ENCODE measurements around the gene MCTP1. TPM values are rescaled to one million over a fixed set of nuclear protein-coding genes. Genes with fewer than 3 reads are reported as not detected.

MCTP1 gene
- total and polyA plus RNA-seq, 3 experiments from 2014 or later: 0.51 to 0.92 (median 0.55) TPM

DNA sequence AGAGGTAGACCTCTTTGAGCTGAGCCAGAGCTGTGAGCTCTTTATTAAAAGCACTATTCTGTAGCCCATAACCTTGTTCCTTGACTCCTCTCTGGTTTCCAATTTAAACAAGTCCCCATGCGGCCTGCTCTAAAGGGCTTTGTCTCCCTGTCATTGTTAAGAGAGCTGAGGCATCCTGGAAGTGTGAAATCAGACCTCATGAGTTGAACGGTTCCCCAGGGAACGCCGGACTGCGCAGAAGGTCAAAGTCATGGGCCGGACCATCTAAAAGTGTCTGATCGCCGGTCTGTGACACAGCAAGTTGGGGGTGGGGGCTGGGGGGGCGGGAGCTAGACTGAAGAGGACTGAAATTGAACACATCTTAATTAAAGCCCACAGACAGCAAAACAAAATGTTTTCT is 400.6 kb downstream of the MCTP1 start:
- H3K27ac Mint-ChIP-seq: peak overlapping the region in 1 of 8 donors; percentile 56
- no peaks in the 10 kb centered on the region for H3K9me3 Mint-ChIP-seq
- CTCF ChIA-PET: no interaction called here

DNA sequence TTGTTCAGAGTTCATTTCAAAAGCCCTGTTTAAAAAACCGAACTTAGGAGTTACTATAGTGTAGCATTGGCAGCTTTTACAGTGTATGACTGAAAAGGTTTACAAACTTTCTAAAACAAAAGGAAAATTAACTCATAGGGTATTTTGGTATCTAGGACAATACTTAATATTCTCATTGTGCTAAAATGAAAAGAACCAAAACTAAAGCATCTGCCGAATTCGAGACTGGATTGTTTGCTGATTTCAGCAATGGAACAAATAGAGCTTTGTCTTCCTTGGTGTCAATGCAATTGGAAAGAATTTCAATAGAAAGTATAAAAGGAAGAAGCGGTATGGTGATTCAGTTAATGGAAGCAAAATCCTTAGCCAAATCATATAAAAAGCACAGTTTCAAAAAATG is 412.4 kb downstream of the MCTP1 start:
- ChIA-PET CTCF (no interaction called here), POLR2A (no interaction called here)
- DNase-seq: no peak
- Histone ChIP-seq H3K9me3 (ENCODE audit: low read length) (no peaks in the 10 kb centered on the region), H3K27ac (ENCODE audit: low read depth, low read length) (no peak overlapping the region), H3K4me3 (ENCODE audit: low read length) (no peak overlapping the region), H3K27me3 (ENCODE audit: insufficient read depth, low read length, poor library complexity, severe bottlenecking) (no peaks in the 10 kb centered on the region), H3K4me1 (ENCODE audit: insufficient read depth, low read length) (no peaks in the 10 kb centered on the region), H3K36me3 (ENCODE audit: insufficient read depth, low read length) (no peaks in the 10 kb centered on the region)
- Mint-ChIP-seq H3K4me3 (no peak overlapping the region), H3K4me1 (no peaks in the 10 kb centered on the region), H3K27ac (no peak overlapping the region), H3K9me3 (no peaks in the 10 kb centered on the region), H3K36me3 (no peaks in the 10 kb centered on the region), H3K27me3 (peaks cover 5 to 10% of the 10 kb centered on the region in 2 donors)

More for the DNA sequence above, 400.6 kb downstream of the MCTP1 start:
- peaks cover 0 to 2% of the 10 kb centered on the region in 2 donors for H3K27me3 Mint-ChIP-seq
- DNase-seq: no peak
- no peak overlapping the region for H3K4me3 ChIP-seq (ENCODE audit: low read length)
- no peaks in the 10 kb centered on the region for H3K4me1 ChIP-seq (ENCODE audit: insufficient read depth, low read length)
- POLR2A ChIA-PET: no interaction called here
- H3K9me3 ChIP-seq (ENCODE audit: low read length): no peaks in the 10 kb centered on the region
- no peak overlapping the region for H3K4me3 Mint-ChIP-seq
- H3K27ac ChIP-seq (ENCODE audit: low read depth, low read length): no peak overlapping the region
- no peaks in the 10 kb centered on the region for H3K27me3 ChIP-seq (ENCODE audit: insufficient read depth, low read length, poor library complexity, severe bottlenecking)
- H3K36me3 ChIP-seq (ENCODE audit: insufficient read depth, low read length): no peaks in the 10 kb centered on the region
- H3K36me3 Mint-ChIP-seq: no peaks in the 10 kb centered on the region
- H3K4me1 Mint-ChIP-seq: no peaks in the 10 kb centered on the region

DNA sequence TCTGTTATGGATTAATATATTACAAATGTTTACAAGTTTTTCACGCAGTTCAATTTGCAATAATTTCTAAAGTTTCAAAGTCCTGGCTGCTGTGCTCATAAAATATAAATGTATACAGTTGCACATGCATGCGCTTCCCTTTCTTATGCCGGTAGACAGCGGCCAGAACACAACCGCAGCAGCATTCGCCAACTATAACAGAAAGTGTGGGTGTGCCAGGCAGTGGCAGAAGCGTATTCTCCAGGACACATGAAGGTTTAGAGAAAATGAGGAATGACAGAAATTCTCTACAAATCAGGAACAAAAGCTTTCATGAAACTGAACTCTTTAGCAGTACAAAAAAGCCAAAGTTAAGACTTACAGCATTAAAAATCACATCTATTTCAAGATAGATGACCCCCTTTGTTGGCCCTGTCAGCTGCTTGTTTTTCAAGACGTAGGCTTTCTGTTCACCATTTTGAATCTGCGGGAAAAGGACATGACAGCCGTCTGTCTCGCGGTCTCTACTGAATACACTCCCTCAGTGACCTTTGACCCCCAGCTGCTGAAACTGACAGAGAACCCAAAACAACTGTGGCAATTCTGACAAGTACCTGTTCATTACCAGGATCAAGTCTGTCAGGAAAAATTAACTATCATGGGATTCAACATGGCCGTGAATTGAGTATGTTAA is 414.2 kb downstream of the MCTP1 start:
- H3K4me3 ChIP-seq (ENCODE audit: low read length): no peak overlapping the region
- DNase-seq: no peak
- H3K4me1 ChIP-seq (ENCODE audit: insufficient read depth, low read length): no peaks in the 10 kb centered on the region
- Mint-ChIP-seq H3K4me1 (no peaks in the 10 kb centered on the region), H3K9me3 (no peaks in the 10 kb centered on the region), H3K27me3 (peaks cover 5 to 10% of the 10 kb centered on the region in 2 donors), H3K36me3 (no peaks in the 10 kb centered on the region), H3K27ac (no peak overlapping the region), H3K4me3 (no peak overlapping the region)
- no peak overlapping the region for H3K27ac ChIP-seq (ENCODE audit: low read depth, low read length)
- H3K9me3 ChIP-seq (ENCODE audit: low read length): no peaks in the 10 kb centered on the region
- no peaks in the 10 kb centered on the region for H3K36me3 ChIP-seq (ENCODE audit: insufficient read depth, low read length)
- H3K27me3 ChIP-seq (ENCODE audit: insufficient read depth, low read length, poor library complexity, severe bottlenecking): no peaks in the 10 kb centered on the region
- ChIA-PET CTCF (no interaction called here), POLR2A (no interaction called here)

DNA sequence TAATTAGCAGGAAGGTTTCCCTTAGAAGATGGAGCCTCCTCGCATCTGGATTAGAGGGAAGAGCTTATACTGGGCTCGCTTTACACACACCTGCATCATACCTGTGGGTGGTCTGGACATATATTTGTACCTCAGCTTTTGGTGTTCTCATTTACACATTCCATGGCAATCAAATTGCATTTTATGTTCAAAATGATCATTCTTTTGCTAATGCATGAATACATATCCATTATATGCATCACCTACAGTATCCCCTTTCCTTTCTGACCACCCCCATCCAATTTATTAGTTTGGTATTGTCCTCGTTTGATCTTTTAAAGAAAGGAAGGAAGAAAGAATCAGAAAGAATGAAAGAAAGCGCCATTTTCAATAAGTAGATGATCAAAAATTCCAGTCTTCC is 415.0 kb downstream of the MCTP1 start:
- H3K27ac ChIP-seq (ENCODE audit: low read depth, low read length): no peak overlapping the region
- H3K27me3 ChIP-seq (ENCODE audit: insufficient read depth, low read length, poor library complexity, severe bottlenecking): no peaks in the 10 kb centered on the region
- CTCF ChIA-PET: no interaction called here
- no peak overlapping the region for H3K4me3 ChIP-seq (ENCODE audit: low read length)
- no peaks in the 10 kb centered on the region for H3K4me1 ChIP-seq (ENCODE audit: insufficient read depth, low read length)
- no peak for DNase-seq
- Mint-ChIP-seq H3K36me3 (no peaks in the 10 kb centered on the region), H3K9me3 (no peaks in the 10 kb centered on the region), H3K4me3 (no peak overlapping the region), H3K27ac (no peak overlapping the region), H3K4me1 (no peaks in the 10 kb centered on the region), H3K27me3 (peaks cover 0 to 10% of the 10 kb centered on the region in 2 donors)
- POLR2A ChIA-PET: no interaction called here
- H3K36me3 ChIP-seq (ENCODE audit: insufficient read depth, low read length): no peaks in the 10 kb centered on the region
- no peaks in the 10 kb centered on the region for H3K9me3 ChIP-seq (ENCODE audit: low read length)

DNA sequence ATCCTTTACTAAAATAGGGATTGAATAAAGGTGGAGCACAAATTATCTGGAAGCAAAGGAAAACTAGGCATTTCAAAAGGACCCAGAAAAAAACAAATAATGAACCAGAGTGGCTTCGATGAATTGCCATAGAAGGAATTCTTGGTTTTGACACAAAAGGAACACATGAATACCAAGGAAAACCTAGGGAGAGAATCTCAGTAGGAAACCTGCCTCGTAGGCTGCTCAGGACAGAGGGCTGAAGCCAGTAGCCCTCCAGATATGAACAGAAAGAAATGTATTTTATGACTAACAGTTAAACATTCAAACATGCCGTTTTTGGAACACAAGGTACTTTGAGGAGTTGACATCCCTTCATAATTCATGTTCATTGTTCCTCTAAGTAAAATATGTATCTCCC is 420.9 kb downstream of the MCTP1 start:
- no peaks in the 10 kb centered on the region for H3K4me1 ChIP-seq (ENCODE audit: insufficient read depth, low read length)
- no peak overlapping the region for H3K4me3 Mint-ChIP-seq
- no peaks in the 10 kb centered on the region for H3K9me3 Mint-ChIP-seq
- no peaks in the 10 kb centered on the region for H3K27me3 ChIP-seq (ENCODE audit: insufficient read depth, low read length, poor library complexity, severe bottlenecking)
- H3K27ac Mint-ChIP-seq: no peak overlapping the region
- no peaks in the 10 kb centered on the region for H3K36me3 Mint-ChIP-seq
- no peak overlapping the region for H3K4me3 ChIP-seq (ENCODE audit: low read length)
- no peak for DNase-seq
- no peaks in the 10 kb centered on the region for H3K36me3 ChIP-seq (ENCODE audit: insufficient read depth, low read length)
- peaks cover 3 to 14% of the 10 kb centered on the region in 2 donors for H3K27me3 Mint-ChIP-seq
- H3K4me1 Mint-ChIP-seq: no peaks in the 10 kb centered on the region
- CTCF ChIA-PET: no interaction called here
- POLR2A ChIA-PET: no interaction called here
- H3K9me3 ChIP-seq (ENCODE audit: low read length): no peaks in the 10 kb centered on the region
- H3K27ac ChIP-seq (ENCODE audit: low read depth, low read length): no peak overlapping the region

DNA sequence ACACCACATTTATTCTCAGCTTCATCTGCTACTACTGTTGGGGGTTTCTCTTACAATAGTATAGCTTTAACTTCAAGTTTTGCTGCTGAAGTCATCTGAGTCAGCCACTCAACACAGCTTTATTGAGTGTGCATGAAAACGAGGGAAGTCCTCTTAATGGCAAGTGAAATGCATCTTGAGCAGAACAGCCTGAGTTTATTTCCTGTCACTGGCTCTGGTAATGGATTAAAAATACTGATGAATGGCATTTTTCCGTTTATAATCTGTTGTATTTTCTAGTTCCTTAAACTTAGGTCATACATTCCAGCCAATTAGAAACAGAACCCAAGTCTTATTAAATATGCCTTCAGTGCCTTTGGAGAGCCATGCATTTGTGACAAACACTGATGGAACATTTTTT is 427.8 kb downstream of the MCTP1 start:
- Histone ChIP-seq H3K4me1 (ENCODE audit: insufficient read depth, low read length) (no peaks in the 10 kb centered on the region), H3K27ac (ENCODE audit: low read depth, low read length) (no peak overlapping the region), H3K27me3 (ENCODE audit: insufficient read depth, low read length, poor library complexity, severe bottlenecking) (no peaks in the 10 kb centered on the region), H3K4me3 (ENCODE audit: low read length) (no peak overlapping the region), H3K9me3 (ENCODE audit: low read length) (no peaks in the 10 kb centered on the region), H3K36me3 (ENCODE audit: insufficient read depth, low read length) (no peaks in the 10 kb centered on the region)
- H3K9me3 Mint-ChIP-seq: no peaks in the 10 kb centered on the region
- POLR2A ChIA-PET: no interaction called here
- CTCF ChIA-PET: no interaction called here
- no peaks in the 10 kb centered on the region for H3K4me1 Mint-ChIP-seq
- H3K4me3 Mint-ChIP-seq: no peak overlapping the region
- peaks cover 1 to 9% of the 10 kb centered on the region in 2 donors for H3K27me3 Mint-ChIP-seq
- H3K27ac Mint-ChIP-seq: no peak overlapping the region
- DNase-seq: no peak
- no peaks in the 10 kb centered on the region for H3K36me3 Mint-ChIP-seq

DNA sequence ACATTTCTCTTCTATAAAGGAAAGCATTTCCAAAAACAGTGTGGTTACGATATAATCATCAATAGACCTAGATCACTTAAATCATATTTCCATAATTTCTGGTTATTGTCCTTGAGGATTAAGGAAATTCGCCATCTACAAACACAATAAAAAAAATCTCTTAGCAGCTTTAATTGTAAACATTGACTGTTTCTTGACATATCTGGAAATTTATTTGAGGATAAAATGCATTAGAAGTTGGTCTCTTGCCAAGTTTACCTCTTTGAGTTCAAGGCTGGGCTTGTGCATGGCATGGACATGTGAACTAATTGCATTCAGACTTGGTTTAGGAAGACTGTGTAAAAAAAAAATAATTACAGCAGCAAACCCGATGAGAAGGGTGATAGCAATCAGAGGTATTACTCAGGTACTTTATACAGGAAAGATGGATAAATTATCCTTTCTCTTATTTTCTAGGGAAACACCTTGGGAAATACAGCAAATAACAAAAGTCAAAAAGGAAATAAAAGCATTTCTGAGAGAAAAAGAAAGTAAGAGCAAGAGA is 428.6 kb downstream of the MCTP1 start:
- H3K4me3 Mint-ChIP-seq: no peak overlapping the region
- H3K4me3 ChIP-seq (ENCODE audit: low read length): no peak overlapping the region
- DNase-seq: no peak
- H3K27me3 Mint-ChIP-seq: peaks cover 1 to 9% of the 10 kb centered on the region in 2 donors
- H3K36me3 Mint-ChIP-seq: no peaks in the 10 kb centered on the region
- H3K9me3 Mint-ChIP-seq: no peaks in the 10 kb centered on the region
- H3K27ac ChIP-seq (ENCODE audit: low read depth, low read length): no peak overlapping the region
- H3K9me3 ChIP-seq (ENCODE audit: low read length): no peaks in the 10 kb centered on the region
- ChIA-PET CTCF (no interaction called here), POLR2A (no interaction called here)
- no peak overlapping the region for H3K27ac Mint-ChIP-seq
- no peaks in the 10 kb centered on the region for H3K4me1 Mint-ChIP-seq
- no peaks in the 10 kb centered on the region for H3K36me3 ChIP-seq (ENCODE audit: insufficient read depth, low read length)
- H3K27me3 ChIP-seq (ENCODE audit: insufficient read depth, low read length, poor library complexity, severe bottlenecking): no peaks in the 10 kb centered on the region
- H3K4me1 ChIP-seq (ENCODE audit: insufficient read depth, low read length): no peaks in the 10 kb centered on the region

DNA sequence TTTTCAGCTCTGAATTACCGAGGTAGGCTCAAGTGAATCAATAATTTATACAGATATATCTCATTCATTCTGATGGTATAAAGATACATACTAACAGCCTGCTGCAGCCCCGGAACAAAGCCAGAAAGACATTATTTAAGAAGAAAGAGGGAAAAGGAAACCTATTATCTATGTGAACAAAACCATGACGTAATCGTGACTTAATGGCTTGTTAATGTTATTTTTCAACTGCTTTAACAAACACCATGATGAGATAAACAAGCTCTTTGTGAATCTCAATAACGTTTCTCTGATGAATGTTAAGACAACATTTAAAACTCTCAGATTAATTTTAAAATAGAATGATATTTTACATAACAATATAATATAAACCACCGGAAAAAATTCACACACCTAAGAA is 429.4 kb downstream of the MCTP1 start:
- peaks cover 1 to 8% of the 10 kb centered on the region in 2 donors for H3K27me3 Mint-ChIP-seq
- no peaks in the 10 kb centered on the region for H3K27me3 ChIP-seq (ENCODE audit: insufficient read depth, low read length, poor library complexity, severe bottlenecking)
- no peaks in the 10 kb centered on the region for H3K9me3 Mint-ChIP-seq
- no peak overlapping the region for H3K4me3 Mint-ChIP-seq
- H3K27ac ChIP-seq (ENCODE audit: low read depth, low read length): no peak overlapping the region
- H3K4me3 ChIP-seq (ENCODE audit: low read length): no peak overlapping the region
- CTCF ChIA-PET: no interaction called here
- H3K27ac Mint-ChIP-seq: no peak overlapping the region
- DNase-seq: no peak
- POLR2A ChIA-PET: no interaction called here
- H3K36me3 ChIP-seq (ENCODE audit: insufficient read depth, low read length): no peaks in the 10 kb centered on the region
- no peaks in the 10 kb centered on the region for H3K4me1 Mint-ChIP-seq
- H3K4me1 ChIP-seq (ENCODE audit: insufficient read depth, low read length): no peaks in the 10 kb centered on the region
- no peaks in the 10 kb centered on the region for H3K36me3 Mint-ChIP-seq
- no peaks in the 10 kb centered on the region for H3K9me3 ChIP-seq (ENCODE audit: low read length)

Data from CD8-positive, alpha-beta memory T cell (primary cell).